ENCODE data around the gene ARHGAP32.
"Not testable (repeated sequence)": the region's sequence is repeated elsewhere in the genome, so short reads cannot be mapped to it uniquely, and the experiment has no call there.

Gene ARHGAP32

DNA sequence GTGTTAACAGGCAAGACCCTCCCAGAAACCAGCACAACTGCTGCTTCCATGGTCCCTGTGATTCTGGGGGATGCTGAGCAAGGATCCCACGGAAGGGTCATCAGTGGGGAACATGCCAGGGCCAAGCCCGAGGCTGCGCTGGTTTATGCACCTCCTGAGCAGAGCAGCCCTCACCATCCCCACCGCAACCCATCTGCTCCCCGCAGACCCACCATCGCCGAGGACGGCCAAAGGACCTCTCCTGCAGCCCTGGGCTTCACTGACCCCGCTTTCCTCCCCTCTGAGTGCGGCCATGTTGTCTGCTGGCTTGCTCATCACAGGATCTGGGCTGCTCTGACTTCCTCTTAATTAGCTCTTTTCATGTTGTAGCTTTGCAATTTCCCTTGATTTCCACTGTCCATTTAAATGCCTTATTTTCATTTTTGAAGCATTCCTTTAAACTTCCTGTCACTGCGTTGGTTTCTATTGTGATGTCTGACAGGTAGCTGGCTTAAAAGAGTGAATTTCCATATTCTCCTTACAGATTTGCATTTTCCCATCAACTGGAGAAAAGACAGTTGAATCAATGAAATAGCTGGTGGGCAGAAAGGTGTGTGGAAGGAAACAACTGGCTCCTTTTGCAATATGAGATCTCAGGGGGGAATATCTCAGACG is 264.3 kb downstream of the ARHGAP32 start:
- DNase-seq, result no peak

DNA sequence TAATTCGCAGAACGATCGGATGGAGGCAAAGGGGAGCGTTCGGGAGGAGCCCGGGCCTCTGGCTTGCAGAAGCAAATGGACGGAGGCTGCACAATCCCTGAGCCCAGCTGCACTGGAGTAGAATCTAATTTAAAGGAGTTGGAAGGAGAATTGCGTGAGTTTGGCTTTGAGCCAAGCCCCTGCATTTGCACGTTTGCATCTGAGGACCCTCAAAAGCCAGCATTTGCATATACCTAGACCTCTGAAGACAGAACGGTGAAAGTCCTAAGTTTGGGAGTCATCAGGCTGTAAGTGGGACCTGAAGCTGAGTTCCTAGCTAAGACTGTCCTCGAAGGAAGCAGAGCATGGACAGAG is 265.0 kb downstream of the ARHGAP32 start:
- no peak for DNase-seq

DNA sequence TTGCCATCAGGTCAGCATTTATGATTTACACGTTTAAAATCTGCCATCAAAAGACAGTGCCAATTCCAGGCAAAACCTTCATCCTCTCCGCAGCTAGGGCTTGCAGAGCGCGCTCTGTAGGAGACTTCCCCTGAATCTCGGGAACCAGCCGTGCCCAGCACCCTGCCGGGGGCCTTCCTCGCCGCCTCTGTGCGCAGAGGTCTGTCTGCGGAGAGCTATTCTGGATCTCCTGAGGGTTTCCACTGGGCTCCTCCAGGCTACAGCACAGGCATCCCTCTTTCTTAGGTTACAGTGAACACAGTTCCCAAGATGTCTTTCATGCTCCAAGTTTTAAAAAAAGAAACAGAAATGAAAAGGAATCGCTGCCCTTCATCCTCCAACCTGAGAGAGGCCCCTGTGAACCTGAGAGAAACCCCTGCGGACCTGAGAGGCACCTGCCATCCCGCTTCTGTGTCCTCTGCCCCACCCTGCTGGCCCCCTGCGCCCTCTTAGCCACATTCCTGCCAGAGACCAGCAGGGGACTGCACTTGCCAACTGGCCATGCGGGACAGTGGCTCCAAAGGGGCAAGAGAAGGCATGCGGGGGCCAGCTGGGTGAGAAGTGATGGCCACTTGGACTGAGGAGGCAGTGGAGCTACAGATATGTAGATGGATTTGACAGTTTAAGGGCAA is 265.6 kb downstream of the ARHGAP32 start:
- no peak for DNase-seq

DNA sequence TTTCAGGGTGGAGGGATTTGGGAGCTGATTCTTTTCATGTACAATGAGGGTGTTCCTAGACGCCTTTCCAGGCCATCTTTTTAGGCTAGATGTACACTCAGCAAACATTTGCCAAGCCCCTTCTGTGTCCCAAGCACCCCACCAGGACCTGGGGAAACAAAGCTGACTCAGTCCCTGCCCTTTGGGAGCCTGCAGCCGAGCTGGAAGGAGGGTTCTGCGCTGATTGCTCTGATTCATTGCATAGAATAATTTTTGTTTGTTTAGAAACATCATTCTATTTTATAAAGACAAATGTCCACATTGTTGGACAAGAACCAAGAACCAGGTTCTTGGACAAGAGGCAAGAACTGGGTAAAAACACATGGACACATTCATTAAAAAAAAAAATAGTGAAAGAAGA is 266.1 kb downstream of the ARHGAP32 start:
- no peak for DNase-seq

DNA sequence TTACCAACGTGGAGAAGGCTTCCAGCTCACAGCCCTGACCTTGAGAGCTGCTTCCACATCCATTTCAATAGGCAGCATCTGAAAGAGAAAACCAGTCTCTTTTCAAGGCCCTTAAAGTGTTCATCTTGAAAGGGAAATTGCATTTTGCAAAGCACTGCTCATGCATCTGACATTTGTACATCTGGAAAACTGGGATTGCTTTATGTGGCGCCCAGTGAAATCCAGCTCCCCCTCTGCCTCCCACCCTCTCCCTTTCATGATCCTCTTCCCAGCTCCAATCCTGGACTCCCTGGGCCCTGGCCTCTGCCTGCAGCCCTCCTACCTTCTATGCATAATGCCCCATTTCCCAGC is 266.9 kb downstream of the ARHGAP32 start:
- no peak for DNase-seq

DNA sequence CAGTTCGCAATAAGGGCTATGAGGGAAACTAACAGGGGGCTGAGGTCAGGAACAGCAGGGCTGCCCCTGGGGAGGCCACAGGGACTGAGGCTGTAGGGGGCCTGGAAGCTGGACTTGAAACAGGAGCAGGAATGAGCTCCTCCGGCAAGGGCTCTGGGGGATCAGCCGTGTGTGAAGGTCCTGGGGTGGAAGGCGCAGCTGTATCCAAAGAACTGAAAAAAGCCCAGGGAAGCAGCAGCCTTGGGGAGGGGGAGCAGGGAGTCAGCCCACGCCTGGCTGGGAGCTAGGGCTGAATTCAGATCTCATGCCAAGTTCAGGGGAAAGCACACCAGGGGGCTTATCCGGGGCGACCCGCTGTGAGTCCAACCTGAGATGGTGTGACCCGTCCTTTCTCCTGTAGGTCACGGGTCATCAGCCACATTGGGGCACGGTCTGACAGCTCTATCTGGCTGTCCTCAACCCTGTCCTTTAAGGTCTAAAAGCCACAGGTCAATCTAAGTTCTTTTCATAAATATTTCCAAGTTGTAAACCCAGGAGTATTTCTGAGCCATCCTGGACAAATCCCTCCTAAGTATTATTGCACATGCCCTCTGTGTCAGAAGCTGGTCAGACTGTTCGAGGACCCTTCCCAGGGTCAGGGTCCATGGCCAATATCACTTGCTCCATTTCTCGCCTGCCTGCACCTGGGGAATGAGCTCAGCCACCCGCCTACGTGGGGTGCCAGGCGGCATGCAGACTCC is 267.4 kb downstream of the ARHGAP32 start:
- DNase-seq, result no peak

DNA sequence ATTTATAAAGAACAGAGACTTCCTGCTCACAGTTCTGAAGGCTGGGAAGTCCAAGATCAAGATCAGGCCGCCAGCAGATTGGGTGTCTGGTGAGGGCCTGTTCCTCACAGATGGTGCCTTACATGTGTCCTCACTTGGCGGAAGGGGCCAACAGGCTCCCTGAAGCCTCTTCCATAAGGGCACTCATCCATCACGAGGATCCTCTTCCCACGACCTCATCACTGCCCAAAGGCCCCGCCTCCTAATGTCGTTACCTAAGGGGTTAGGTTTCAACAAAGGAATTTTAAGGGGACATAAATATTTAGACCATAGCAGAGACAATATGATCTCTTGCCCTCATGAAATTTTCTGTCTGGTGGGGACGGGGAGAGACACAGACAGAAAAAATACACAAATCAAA is 268.0 kb downstream of the ARHGAP32 start:
- no peak for DNase-seq

DNA sequence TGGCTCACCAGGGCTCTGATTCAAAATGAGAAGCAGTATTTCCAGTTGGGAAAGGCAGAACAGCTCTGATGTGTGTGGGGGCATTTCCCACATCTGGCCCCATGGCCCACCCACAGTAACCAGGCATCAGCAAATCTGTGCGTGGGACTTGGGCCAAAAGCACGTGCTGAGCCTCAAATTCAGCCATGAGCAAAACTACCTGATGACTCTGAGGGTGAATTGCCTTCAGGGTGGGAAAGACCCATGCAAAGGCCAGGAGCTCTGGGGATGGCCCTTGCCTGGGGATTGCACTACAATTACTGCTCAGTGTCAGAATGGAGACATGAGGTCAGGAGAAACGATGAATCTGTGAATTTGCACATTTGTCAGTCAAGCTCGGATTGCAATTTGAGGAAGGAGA is 270.3 kb downstream of the ARHGAP32 start:
- DNase-seq, result no peak

DNA sequence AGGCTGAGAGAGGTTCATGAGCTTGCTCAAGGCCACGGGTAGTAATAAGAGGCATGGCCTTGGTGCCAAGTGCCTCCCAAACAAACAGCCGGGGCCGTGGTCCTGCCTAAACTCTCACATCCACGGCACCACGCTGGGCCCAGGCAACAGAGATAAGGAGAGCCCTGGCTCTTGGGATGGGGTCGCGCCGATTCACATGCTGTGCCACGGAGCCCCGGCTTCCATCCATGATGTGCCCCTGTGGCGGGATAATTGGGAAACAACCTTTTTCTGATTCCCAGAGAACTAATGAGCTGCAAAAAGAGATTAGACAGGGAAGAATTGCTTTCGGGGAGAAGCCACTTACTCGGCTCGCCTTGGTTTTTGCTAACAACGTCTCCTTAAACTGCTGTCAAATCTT is 271.5 kb downstream of the ARHGAP32 start:
- no peak for DNase-seq

DNA sequence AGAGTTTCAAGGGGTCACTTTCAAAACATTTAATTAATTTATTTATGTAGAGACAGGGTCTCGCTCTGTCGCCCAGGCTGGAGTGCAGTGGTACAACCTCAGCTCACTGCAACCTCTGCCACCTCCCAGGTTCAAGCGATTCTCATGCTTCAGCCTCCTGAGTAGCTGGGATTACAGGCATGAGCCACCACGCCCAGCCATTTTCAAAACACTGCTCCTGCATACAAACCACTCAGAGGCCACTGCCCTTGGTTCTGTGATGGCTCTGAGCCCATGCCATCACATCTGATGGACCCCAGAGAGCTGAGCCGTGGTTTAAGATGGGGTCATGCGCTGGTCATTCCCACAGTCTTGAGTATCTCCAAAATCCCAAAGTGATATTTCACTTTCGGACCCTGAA is 272.5 kb downstream of the ARHGAP32 start:
- DNase-seq, result not testable (repeated sequence)

DNA sequence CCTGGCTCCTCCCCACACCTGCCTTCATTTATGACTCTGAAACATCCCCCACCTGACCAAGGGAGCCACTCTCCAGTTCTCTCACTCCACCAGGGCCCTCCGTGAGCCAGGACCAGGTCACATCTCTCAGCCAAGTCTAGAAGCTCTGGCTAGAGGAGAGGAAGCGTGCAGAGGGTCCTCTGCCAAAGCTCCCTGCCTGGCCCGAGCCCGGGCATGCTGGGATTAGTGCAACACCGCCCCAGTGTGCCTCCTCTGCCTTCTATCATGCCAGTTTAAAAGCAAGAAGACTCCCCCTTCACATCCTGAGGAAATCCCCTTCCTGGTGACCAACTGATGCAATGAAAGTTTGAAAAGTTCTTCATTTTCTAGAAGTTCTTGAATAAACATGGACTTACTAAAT is 272.9 kb downstream of the ARHGAP32 start:
- DNase-seq, result no peak

DNA sequence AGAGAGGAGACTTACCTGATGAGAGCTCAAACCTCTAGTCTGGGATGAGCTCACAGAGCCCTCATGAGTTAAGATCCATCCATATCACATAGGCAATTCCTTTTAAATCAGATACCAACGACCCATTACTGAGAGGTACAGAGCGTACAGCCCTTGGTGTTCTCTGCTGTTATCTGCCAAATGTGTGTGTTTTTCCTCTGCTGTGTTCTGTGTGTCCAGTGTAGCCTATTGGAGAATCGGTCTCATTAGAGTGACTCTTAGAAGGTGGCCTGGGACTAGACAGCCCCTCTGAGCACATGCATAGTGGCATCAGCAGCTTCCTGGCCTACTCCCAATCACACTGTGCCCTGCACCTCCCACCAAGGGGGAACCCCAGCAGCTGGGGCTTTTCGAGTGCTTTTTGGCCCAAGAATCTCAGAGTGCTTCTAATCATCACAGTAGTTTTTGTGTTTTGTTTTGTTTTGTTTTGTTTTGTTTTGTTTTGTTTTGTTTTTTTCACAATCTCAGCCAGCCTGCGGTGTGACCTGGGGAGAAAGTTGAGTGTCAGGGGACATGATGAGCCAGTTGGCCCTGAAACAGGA is 274.9 kb downstream of the ARHGAP32 start:
- DNase-seq, result no peak

DNA sequence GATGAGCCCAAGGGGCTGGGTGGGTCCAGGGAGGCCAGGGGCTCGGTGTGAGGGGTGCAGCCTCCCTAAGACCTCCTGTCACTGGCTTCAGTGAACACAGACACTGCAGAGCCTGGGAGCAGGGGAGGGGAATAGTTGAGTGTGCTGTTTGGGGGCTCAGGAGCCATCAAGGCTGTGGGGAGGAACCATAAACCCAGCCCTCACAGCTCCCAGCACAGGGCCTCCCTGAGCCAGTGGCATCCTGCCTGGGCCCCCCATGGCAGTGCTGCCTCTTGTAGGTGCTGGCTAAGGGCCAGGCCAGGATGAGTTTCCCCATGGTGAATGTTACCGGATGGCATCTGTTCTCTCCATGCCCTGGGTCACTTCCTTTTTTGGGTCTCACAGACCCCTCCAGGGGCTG is 275.4 kb downstream of the ARHGAP32 start:
- no peak for DNase-seq

DNA sequence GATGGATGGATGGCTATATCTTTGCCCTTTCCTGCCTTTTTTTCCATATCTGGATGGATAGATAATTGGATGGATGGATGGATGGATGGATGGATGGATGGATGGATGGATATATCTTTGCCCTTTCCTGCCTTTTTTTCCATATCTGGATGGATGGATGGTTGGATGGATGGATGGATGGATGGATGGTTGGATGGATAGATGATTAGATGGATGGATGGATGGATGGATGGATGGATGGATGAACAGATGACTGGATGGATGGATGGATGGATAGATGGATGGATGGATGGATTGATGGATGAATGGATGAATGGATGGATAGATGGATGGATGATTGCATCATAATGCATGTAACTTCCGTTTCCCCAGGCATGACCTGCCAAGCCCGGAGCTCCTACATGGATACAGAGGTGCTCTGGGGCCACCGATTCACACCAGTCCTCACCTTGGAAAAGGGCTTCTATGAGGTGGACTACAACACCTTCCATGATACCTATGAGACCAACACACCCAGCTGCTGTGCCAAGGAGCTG is 276.0 kb downstream of the ARHGAP32 start:
- no peak for DNase-seq

DNA sequence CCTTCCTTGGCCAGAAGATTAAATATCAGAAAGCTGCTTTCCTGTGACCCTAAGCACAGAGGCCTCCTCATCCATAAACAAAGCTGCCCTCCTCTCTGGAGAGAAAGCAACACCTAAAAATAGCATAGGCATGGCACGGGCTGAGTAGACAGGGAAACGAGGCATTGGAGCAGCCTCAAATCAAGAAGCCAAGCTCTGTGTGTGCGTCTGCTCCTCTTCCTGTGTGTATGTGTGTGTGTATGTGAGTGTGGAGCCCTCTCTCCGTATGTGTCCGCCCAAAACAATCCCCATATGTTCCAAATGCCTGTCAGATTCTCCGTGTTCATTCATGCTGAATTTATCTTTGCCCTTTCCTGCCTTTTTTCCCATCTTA is 277.0 kb downstream of the ARHGAP32 start:
- DNase-seq, result no peak

Measured in NCI-H2107 (cell line).